ENCODE measurements around the gene AK1.

The AK1 gene

GRCh38 chr9:127877566-127877998 lies at the start of gene AK1:
Gene AK1, minus strand, starts transcription at chr9:127877675. Its CDS starts 3,058 bp downstream, at chr9:127874617.
- H3K36me3 Mint-ChIP-seq = peaks cover 5 to 11% of the 10 kb centered on the region in 2 donors
- H3K9me3 Mint-ChIP-seq = no peaks in the 10 kb centered on the region
- H3K27me3 Mint-ChIP-seq = peaks cover 0 to 11% of the 10 kb centered on the region in 2 donors
- peak within 1 kb of the TSS; percentile 66 to 74 for H3K4me3 Mint-ChIP-seq
- DNase-seq (no peak), ATAC-seq (replicated peaks) (peak in 1 of 2 donors; percentile 15)
- H3K27ac Mint-ChIP-seq = peak within 1 kb of the TSS; percentile 84
- H3K4me1 Mint-ChIP-seq = peaks cover 18 to 30% of the 10 kb centered on the region in 2 donors

- ATAC-seq (replicated peaks) = peak; percentile 1
- Mint-ChIP-seq H3K4me3 (peak overlapping the region; percentile 77 to 80), H3K27me3 (peaks cover 17 to 26% of the 10 kb centered on the region in 2 donors), H3K36me3 (peaks cover 3 to 4% of the 10 kb centered on the region in 2 donors), H3K4me1 (peaks cover 14 to 38% of the 10 kb centered on the region in 2 donors), H3K27ac (no peak overlapping the region), H3K9me3 (no peaks in the 10 kb centered on the region)
- no peak for DNase-seq
Measured at GRCh38 chr9:127926906-127927200, 49.4 kb upstream of the AK1 start.

GRCh38 chr9:127925959-127926905 lies 48.8 kb upstream of the AK1 start:
- DNase-seq = no peak
- Mint-ChIP-seq H3K27me3 (peaks cover 17 to 26% of the 10 kb centered on the region in 2 donors), H3K9me3 (no peaks in the 10 kb centered on the region), H3K27ac (no peak overlapping the region), H3K4me3 (peak overlapping the region; percentile 44 to 80), H3K36me3 (peaks cover 0 to 4% of the 10 kb centered on the region in 2 donors), H3K4me1 (peaks cover 9 to 38% of the 10 kb centered on the region in 2 donors)
- ATAC-seq (replicated peaks) = no peak

- peaks cover 17 to 26% of the 10 kb centered on the region in 2 donors for H3K27me3 Mint-ChIP-seq
- no peak overlapping the region for H3K27ac Mint-ChIP-seq
- H3K4me1 Mint-ChIP-seq = peaks cover 9 to 35% of the 10 kb centered on the region in 2 donors
- H3K9me3 Mint-ChIP-seq = no peaks in the 10 kb centered on the region
- ATAC-seq (replicated peaks) (no peak), DNase-seq (no peak)
- peaks cover 0 to 9% of the 10 kb centered on the region in 2 donors for H3K36me3 Mint-ChIP-seq
- H3K4me3 Mint-ChIP-seq = no peak overlapping the region
Measured at GRCh38 chr9:127924736-127925444, 47.4 kb upstream of the AK1 start.

GRCh38 chr9:127923771-127924170 lies 46.3 kb upstream of the AK1 start:
- Mint-ChIP-seq H3K27ac (peak overlapping the region; percentile 89), H3K27me3 (peaks cover 16 to 24% of the 10 kb centered on the region in 2 donors), H3K36me3 (peaks cover 0 to 9% of the 10 kb centered on the region in 2 donors), H3K4me1 (peaks cover 13 to 38% of the 10 kb centered on the region in 2 donors), H3K4me3 (no peak overlapping the region), H3K9me3 (no peaks in the 10 kb centered on the region)
- DNase-seq = no peak
- no peak for ATAC-seq (replicated peaks)

GRCh38 chr9:127923046-127923445 lies 45.6 kb upstream of the AK1 start:
- Mint-ChIP-seq H3K4me3 (no peak overlapping the region), H3K4me1 (peaks cover 21 to 45% of the 10 kb centered on the region in 2 donors), H3K27ac (no peak overlapping the region), H3K36me3 (peaks cover 0 to 9% of the 10 kb centered on the region in 2 donors), H3K9me3 (no peaks in the 10 kb centered on the region), H3K27me3 (peaks cover 11 to 16% of the 10 kb centered on the region in 2 donors)
- no peak for DNase-seq
- ATAC-seq (replicated peaks) = no peak

GRCh38 chr9:127921557-127922120 lies 44.2 kb upstream of the AK1 start:
- Mint-ChIP-seq H3K4me1 (peaks cover 28 to 53% of the 10 kb centered on the region in 2 donors), H3K36me3 (peaks cover 0 to 9% of the 10 kb centered on the region in 2 donors), H3K27me3 (peaks cover 8 to 11% of the 10 kb centered on the region in 2 donors), H3K4me3 (peak overlapping the region; percentile 69 to 81), H3K27ac (peak overlapping the region; percentile 67), H3K9me3 (no peaks in the 10 kb centered on the region)
- ATAC-seq (replicated peaks) (peak; percentile 17 to 27), DNase-seq (peak; percentile 62)

- ATAC-seq (replicated peaks) (no peak), DNase-seq (no peak)
- H3K4me3 Mint-ChIP-seq = peak overlapping the region in 1 of 2 donors; percentile 14
- H3K9me3 Mint-ChIP-seq = no peaks in the 10 kb centered on the region
- peaks cover 6 to 8% of the 10 kb centered on the region in 2 donors for H3K27me3 Mint-ChIP-seq
- peaks cover 28 to 50% of the 10 kb centered on the region in 2 donors for H3K4me1 Mint-ChIP-seq
- peak overlapping the region; percentile 51 for H3K27ac Mint-ChIP-seq
- H3K36me3 Mint-ChIP-seq = peaks cover 3 to 9% of the 10 kb centered on the region in 2 donors
Measured at GRCh38 chr9:127920794-127921193, 43.3 kb upstream of the AK1 start.

GRCh38 chr9:127919253-127919815 lies 41.9 kb upstream of the AK1 start:
- H3K27me3 Mint-ChIP-seq = no peaks in the 10 kb centered on the region
- H3K36me3 Mint-ChIP-seq = peaks cover 11 to 14% of the 10 kb centered on the region in 2 donors
- peaks cover 39 to 65% of the 10 kb centered on the region in 2 donors for H3K4me1 Mint-ChIP-seq
- DNase-seq = no peak
- peak overlapping the region; percentile 94 for H3K27ac Mint-ChIP-seq
- peak overlapping the region; percentile 4 to 26 for H3K4me3 Mint-ChIP-seq
- ATAC-seq (replicated peaks) = no peak
- no peaks in the 10 kb centered on the region for H3K9me3 Mint-ChIP-seq

GRCh38 chr9:127918183-127919107 lies 41.0 kb upstream of the AK1 start:
- peaks cover 39 to 65% of the 10 kb centered on the region in 2 donors for H3K4me1 Mint-ChIP-seq
- H3K27ac Mint-ChIP-seq = peak overlapping the region; percentile 94
- peaks cover 16 to 20% of the 10 kb centered on the region in 2 donors for H3K36me3 Mint-ChIP-seq
- ATAC-seq (replicated peaks) = no peak
- H3K4me3 Mint-ChIP-seq = peak overlapping the region; percentile 86 to 87
- no peak for DNase-seq
- no peaks in the 10 kb centered on the region for H3K9me3 Mint-ChIP-seq
- H3K27me3 Mint-ChIP-seq = no peaks in the 10 kb centered on the region

GRCh38 chr9:127917603-127918002 lies 40.1 kb upstream of the AK1 start:
- H3K4me3 Mint-ChIP-seq = peak overlapping the region; percentile 86 to 87
- H3K4me1 Mint-ChIP-seq = peaks cover 45 to 72% of the 10 kb centered on the region in 2 donors
- H3K27ac Mint-ChIP-seq = peak overlapping the region; percentile 94
- no peaks in the 10 kb centered on the region for H3K9me3 Mint-ChIP-seq
- peaks cover 23 to 26% of the 10 kb centered on the region in 2 donors for H3K36me3 Mint-ChIP-seq
- DNase-seq = peak; percentile 84
- ATAC-seq (replicated peaks) = peak; percentile 73 to 74
- no peaks in the 10 kb centered on the region for H3K27me3 Mint-ChIP-seq

GRCh38 chr9:127916720-127917581 lies 39.5 kb upstream of the AK1 start, which contains the start of gene ST6GALNAC4:
Gene ST6GALNAC4, minus strand, starts transcription at chr9:127917041. Its CDS starts 622 bp downstream, at chr9:127916419.
- peak; percentile 78 to 85 for ATAC-seq (replicated peaks)
- Mint-ChIP-seq H3K36me3 (peaks cover 23 to 32% of the 10 kb centered on the region in 2 donors), H3K27me3 (no peaks in the 10 kb centered on the region), H3K27ac (peak within 1 kb of the TSS; percentile 98), H3K4me1 (peaks cover 48 to 75% of the 10 kb centered on the region in 2 donors), H3K4me3 (peak within 1 kb of the TSS; percentile 88 to 96), H3K9me3 (no peaks in the 10 kb centered on the region)
- peak; percentile 89 for DNase-seq

Measured in stimulated activated naive B cell treated with anti-CD40 and anti-IgM and Interleukin-4, amounts not matched to agents 10 μg/mL and 1 μg/mL and 100 μg/mL, for 72 hours (primary cell).